Hepatocyte (in vitro differentiated cells): Measurements from ENCODE around the gene FAM162B.

Source experiments
- EZH2 ChIP-seq: fragments of 200-600 bp; sonication (generic); IDR thresholded peaks from 2 replicates; pipeline ENCODE4 v1.6.1; 2016; ENCODE audit warnings: antibody characterized with exemption, mild to moderate bottlenecking, borderline replicate concordance
- TF ChIP-seq, protein P1 (sequence below): fragments of 200-600 bp; sonication (generic); IDR thresholded peaks from 2 replicates; pipeline ENCODE4 v1.5.1; 2016; ENCODE audit warnings: antibody characterized with exemption, mild to moderate bottlenecking; ENCODE audit not compliant: poor library complexity

DNA sequence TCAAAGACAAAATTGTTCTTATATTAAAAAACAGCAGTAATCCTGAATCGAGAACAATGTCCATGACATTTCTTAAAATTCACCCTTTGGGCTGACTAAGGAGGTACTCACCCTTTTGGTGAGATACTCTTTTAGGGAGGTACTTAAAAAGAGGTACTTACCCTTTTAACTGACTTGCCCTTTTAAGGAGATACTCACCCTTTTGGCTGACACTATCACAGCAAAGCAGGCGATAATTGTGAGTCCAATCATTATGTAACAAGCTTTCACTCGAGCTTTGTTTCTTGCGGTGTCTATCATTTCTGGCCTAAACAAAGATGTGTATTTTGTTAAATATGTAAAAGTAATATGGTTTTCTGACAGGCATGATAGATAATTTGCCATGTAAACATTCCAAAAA is 3.7 kb downstream of the FAM162B start:
- TF ChIP-seq, protein P1, sequence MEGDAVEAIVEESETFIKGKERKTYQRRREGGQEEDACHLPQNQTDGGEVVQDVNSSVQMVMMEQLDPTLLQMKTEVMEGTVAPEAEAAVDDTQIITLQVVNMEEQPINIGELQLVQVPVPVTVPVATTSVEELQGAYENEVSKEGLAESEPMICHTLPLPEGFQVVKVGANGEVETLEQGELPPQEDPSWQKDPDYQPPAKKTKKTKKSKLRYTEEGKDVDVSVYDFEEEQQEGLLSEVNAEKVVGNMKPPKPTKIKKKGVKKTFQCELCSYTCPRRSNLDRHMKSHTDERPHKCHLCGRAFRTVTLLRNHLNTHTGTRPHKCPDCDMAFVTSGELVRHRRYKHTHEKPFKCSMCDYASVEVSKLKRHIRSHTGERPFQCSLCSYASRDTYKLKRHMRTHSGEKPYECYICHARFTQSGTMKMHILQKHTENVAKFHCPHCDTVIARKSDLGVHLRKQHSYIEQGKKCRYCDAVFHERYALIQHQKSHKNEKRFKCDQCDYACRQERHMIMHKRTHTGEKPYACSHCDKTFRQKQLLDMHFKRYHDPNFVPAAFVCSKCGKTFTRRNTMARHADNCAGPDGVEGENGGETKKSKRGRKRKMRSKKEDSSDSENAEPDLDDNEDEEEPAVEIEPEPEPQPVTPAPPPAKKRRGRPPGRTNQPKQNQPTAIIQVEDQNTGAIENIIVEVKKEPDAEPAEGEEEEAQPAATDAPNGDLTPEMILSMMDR = no peak
- no peak for TF ChIP-seq EZH2
